GM13977 (cell line): ENCODE results near the gene STAMBP.
"Not testable (repeated sequence)": the region's sequence is repeated elsewhere in the genome, so short reads cannot be mapped to it uniquely, and the experiment has no call there.

Experiments used
- DNase-seq: peaks from one replicate; pipeline ENCODE4 v3.0.0; 2012; ENCODE audit warnings: low spot score
- CTCF ChIP-seq: IDR thresholded peaks from 2 replicates; pipeline ENCODE4 v1.5.1; 2012; ENCODE audit warnings: mild to moderate bottlenecking, control low read depth; ENCODE audit not compliant: insufficient read depth; ENCODE audit errors: extremely low read depth, missing control alignments
- in situ Hi-C: fragments of 300-500 bp; cut with MboI; formaldehyde crosslinking; loops from one replicate; pipeline ENCODE4 v1.12.0; 2022; ENCODE audit warnings: low sequenced_read_pairs, low pct_unique_long_range_greater_than_20kb, mixed read lengths, inconsistent platforms; ENCODE audit not compliant: unreplicated experiment

Gene STAMBP

GRCh38 chr2:73885406-73885805, 56.6 kb downstream of the STAMBP start:
- in situ Hi-C loops: no loop called here
- no peak for DNase-seq
- no peak for TF ChIP-seq CTCF

DNA sequence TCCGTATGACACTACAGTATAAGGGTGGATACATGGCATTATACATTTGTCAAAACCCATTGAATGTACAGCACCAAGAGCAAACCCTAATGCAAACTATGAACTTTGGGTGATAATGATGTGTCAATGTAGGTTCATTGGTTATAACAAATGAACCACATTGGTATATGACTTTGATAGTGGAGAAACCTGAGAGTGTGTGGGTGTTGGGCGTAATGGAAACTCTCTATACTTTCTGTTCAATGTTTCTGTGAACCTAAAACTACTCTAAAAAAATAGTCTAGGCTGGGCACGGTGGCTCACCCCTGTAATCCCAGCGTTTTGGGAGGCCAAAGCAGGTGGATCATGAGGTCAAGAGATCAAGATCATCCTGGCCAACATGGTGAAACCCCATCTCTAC, 57.6 kb downstream of the STAMBP start:
- in situ Hi-C loops: no loop called here
- DNase-seq: no peak
- TF ChIP-seq CTCF: no peak

GRCh38 chr2:73887596-73888353, 59.0 kb downstream of the STAMBP start:
- DNase-seq, in situ Hi-C loops: not testable (repeated sequence)

DNA sequence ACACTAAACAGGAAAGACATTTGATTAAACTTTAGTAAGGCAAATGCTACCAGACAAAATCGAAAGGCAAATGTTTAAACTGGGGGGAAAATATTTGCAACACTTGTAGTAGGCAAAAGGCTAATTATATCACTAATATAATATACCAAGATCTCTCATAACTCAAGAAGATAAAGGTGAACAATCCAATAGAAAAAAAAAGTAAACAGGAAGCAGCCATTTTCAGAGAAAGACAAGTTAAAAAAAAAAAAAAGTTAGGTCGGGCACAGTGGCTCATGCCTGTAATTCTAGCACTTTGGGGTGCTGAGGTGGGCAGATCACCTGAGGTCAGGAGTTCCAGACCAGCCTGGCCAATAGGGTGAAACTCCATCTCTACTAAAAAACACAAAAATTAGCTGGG, 59.6 kb downstream of the STAMBP start:
- in situ Hi-C loops: no loop called here
- TF ChIP-seq CTCF: no peak
- DNase-seq: no peak

- DNase-seq: no peak
- TF ChIP-seq CTCF: no peak
- in situ Hi-C loops: no loop called here
Measured at GRCh38 chr2:73889206-73889605, 60.4 kb downstream of the STAMBP start.

DNA sequence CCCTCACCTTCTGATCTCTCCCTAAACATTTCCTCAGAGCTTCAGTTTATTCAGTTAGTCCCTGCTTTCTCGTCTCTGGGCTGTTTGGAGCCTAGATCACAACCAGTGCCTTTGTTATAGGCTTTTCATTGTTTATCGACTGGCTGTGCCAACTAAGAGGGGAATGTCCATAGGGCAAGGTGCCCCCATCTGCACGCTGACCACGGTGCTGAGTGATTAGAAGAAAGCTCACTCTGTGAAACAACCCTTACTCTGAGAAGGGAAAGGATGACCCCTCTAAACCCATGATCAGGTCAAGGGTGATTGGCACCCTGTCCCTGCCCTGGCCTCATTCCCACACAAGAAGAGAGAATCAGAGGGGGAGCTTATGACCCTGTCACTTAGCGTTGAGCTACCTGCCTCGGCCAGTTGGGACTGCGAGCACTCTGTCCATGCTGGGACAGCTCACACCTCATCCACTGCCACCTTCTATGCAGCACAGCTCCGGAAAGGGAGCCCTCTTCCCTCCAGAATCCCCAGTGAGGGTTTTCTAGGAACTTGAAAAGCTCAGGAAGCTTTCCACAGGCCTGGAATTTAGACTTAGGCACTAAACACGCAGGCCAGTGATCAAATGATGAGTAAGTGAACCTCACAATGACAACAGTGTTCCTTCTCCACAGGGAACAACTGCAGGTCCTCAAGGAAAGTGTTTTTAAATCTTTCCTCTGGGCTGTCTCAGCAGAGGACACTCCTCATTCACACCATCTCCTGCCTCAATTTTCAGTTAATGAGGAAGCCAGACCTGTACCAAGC, 61.7 kb downstream of the STAMBP start:
- DNase-seq: no peak
- no peak for TF ChIP-seq CTCF
- in situ Hi-C loops: no loop called here

- in situ Hi-C loops: no loop called here
- DNase-seq: no peak
- no peak for TF ChIP-seq CTCF
Measured at GRCh38 chr2:73891276-73891901, 62.6 kb downstream of the STAMBP start.
